GM18502 (cell line): ENCODE results near the gene TFB1M.
"Not testable (repeated sequence)": the region's sequence is repeated elsewhere in the genome, so short reads cannot be mapped to it uniquely, and the experiment has no call there.

ENCODE experiments used
- ATAC-seq: cut with Tn5 transposase; IDR thresholded peaks from one replicate; pipeline ENCODE4 v1.9.1; 2021; ENCODE audit warnings: mild to moderate bottlenecking; ENCODE audit not compliant: unreplicated experiment, poor library complexity

The TFB1M gene

DNA sequence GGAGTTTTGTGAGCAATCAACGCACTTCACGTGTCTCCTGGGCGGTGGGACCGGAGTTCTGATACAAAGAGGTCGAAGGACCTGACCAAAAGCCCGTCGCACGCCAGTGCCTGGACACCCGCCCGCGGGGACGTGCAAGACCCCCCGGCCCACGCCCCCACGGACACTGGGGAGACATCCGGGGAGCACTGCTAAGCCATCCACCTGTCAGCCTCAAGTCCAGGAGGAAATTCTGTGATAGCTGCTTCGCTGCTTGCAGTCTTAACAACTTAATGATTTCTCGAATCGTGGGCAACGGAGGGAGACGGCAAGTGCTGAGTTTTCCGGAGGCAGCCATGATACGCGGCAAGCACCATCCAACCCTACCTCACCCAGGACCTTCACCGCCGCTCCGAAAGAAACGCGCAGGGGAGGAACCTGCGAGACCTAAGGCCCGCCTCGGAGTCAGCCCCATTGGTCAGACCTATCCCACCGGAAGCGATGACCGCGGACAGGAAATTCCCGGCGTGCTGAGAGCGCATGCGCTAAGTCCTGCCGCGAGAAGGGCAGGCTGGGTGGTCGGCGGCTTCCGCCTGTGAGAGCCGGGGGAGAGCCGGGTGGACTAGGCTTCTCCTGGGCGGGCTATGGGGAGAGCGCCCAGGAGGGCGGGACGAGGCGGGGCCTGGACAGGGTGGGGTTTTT is at the start of gene TFB1M:
TSS of gene TFB1M (minus strand) at position 393 of the 681 bp plus-strand sequence. CDS start at position 337, 56 bp downstream.
- ATAC-seq = peak; percentile 95

DNA sequence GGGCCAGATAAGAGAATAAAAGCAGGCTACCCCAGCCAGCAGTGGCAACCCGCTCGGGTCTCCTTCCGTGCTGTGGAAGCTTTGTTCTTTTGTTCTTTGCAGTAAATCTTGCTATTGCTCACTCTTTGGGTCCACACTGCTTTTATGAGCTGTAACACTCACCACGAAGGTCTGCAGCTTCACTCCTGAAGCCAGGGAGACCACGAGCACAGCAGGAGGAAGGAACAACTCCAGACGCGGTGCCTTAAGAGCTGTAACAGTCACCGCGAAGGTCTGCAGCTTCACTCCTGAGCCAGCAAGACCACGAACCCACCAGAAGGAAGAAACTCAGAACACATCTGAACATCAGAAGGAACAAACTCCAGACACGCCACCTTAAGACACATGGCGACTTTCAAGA is 49.7 kb upstream of the TFB1M start:
- ATAC-seq = not testable (repeated sequence)

DNA sequence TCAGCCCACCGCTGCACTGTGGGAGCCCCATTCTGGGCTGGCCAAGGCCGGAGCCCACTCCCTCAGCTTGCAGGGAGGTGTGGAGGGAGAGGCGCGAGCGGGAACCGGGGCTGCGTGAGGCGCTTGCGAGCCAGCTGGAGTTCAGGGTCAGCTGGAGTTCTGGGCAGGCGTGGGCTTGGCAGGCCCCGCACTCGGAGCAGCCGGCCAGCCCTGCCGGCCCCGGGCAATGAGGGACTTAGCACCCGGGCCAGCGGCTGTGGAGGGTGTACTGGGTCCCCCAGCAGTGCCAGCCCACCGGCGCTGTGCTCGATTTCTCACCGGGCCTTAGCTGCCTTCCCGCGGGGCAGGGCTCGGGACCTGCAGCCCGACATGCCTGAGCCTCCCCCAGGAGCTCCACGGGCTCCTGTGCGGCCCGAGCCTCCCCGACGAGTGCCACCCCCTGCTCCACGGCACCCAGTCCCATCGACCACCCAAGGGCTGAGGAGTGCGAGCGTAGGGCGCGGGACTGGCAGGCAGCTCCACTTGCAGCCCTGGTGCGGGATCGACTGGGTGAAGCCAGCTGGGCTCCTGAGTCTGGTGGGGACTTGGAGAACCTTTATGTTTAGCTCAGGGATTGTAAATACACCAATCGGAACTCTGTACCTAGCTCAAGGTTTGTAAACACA is 48.8 kb upstream of the TFB1M start:
- not testable (repeated sequence) for ATAC-seq

DNA sequence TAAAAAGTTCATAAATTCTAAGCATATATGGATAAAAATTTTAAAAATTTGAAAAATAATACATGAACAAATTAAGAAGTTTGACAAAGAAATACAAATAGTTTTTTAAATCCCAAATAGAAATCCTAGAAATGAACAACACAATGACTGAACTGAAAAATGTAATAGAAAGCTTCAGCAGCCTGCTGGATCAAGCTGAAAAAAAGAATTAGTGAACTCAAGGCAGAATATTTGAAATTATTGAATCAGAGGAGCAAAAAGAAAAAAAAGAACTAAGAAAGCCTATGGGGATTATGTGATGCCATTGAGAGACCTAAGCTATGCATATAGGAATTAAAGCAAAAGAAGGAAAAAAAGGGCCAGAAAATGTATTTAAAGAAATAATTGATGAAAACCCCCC is 39.9 kb upstream of the TFB1M start:
- ATAC-seq = no peak

GRCh38 chr6:155352811-155353210 is 38.5 kb upstream of the TFB1M start:
- peak; percentile 33 for ATAC-seq

- ATAC-seq = no peak
These were observed 37.8 kb upstream of the TFB1M start for GRCh38 chr6:155352130-155352420.

DNA sequence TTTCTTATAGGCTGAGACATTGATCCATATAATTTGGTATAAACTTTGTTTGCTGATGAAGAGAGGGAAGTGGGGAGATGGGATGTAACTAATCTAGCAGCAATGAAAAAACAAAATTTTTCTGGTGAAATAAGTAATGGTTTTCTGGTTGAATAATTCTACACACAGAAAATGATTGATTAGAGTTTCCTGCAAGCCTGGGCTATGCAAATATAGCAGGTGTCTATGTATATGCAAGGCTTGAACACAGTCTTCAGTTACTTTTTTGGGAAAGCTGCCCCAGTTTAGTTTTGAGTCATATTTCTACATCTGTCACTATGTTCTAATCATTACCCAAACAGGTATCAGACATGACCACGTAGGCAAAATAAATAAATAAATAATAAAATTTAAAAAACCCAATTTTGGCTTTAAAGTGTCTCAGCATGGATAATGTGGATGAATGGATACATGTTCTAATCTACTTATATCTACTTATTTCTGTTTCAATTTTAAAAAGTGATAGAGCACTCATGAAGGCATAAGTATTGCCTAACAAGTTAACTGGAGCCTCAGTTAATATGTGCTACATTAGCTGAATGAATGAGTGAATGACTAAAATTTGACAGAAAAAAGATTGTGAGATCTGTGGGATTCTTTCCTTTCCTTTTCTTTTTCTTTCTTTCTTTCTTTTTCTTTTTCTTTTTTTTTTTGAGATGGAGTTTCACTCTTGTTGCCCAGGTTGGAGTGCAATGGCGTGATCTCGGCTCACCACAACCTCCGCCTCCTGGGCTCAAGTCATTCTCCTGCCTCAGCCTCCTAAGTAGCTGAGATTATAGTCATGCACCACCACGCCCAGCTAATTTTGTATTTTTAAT is 37.2 kb upstream of the TFB1M start:
- ATAC-seq = peak; percentile 95

DNA sequence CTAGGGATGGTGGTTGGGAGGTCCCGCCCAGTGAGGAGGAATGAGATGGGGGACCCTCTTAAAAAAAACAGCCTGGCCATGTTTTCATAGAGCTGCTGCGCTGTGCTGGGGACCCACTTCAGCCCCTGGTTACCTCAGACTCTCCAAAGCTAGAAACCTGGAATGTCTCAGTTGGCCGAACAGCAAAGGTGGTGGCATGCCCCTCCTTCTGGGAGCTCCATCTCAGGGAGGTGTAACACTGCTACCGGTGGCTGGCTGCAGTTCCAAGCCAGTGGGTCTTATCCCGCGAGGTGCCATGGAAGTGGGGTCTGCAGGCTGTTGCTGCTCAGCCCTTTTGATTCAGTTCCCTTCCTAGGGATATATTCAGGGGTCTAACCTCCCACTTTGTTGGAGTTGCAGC is 35.7 kb upstream of the TFB1M start:
- ATAC-seq = no peak

DNA sequence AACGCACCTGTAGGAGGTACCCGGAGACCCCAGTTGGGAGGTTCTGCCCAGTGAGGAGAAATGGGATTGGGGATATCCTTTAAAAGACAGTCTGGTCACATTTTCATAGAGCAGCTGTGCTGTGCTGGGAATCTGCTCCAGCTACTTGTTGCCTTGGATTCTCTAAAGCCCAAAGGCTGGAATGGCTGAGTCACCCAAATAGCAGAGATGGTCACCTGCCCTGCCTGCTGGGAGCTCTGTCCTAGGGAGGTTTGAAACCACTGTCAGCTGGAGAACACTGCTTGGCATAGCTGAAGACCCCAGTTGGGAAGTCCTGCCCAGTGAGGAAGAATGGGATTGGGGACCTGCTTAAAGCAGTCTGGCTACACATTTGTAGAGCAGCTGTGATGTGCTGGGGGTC is 34.8 kb upstream of the TFB1M start:
- no peak for ATAC-seq

GRCh38 chr6:155347800-155348199 is 33.5 kb upstream of the TFB1M start:
- ATAC-seq = no peak

DNA sequence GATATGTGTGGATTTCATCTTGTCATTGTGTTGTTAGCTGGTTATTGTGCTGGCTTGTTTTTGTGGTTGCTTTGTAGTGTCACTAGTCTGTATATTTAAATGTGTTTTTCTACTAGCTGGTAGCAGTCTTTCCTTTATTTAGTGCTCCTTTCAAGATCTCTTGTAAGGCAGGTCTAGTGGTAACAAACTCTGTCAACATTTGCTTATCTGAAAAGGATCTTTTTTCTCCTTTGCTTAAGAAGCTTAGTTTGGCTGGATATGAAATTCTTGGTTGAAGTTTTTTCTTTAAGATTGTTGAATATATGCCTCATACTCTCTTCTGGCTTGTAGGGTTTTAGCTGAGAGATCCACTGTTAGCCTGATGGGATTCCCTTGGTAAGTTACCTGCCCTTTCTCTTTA is 32.7 kb upstream of the TFB1M start:
- ATAC-seq = no peak

GRCh38 chr6:155344341-155345006 is 30.2 kb upstream of the TFB1M start:
- no peak for ATAC-seq

DNA sequence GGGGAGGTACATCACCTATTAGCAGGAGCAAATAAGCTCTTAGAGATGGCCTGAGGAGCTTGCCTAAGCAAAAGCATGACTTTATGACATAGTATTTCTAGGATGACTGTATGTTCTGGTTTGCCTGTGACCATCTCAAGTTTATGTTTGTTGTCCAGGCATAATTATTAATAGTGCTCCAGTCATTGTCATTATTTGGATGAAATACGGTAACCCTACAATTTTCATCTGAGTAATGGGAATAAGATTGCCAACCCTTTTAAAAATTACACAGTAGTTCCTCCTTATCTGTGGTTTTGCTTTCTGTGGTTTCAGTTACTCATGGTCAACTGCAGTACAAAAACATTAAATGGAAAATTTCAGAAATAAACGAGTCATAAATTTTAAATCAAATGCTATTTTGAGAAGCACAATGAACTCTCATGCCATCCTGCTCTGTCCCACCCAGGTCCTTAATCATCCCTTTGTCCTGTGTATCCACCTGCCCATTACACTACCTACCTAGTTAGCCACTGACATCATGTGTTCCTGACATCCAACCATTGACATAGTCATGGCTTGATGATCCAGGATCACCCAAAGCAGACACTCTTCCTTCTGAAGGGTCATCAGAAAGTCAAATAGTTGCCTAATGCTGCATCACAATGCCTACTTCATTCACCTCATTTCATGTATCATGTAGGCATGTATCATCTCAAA is 27.0 kb upstream of the TFB1M start:
- peak; percentile 72 for ATAC-seq

- peak; percentile 34 for ATAC-seq
These were observed 26.3 kb upstream of the TFB1M start for GRCh38 chr6:155340464-155341129.

DNA sequence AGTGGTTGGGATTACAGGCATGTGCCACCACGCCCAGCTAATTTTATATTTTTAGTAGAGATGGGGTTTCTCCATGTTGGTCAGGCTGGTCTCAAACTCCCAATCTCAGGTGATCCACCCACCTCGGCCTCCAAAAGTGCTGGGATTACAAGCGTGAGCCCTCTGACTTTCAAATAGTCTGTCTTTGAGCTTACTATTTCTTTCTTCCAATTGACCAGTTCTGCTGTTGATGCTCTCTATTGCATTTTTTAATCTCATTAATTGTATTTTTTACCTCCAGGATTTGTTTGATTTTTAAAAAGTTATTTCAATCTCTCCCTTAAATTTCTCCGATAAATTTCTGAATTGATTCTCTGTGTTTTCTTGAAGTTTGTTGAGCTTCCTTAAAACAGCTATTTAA is 25.6 kb upstream of the TFB1M start:
- not testable (repeated sequence) for ATAC-seq

GRCh38 chr6:155338237-155338636 is 24.0 kb upstream of the TFB1M start:
- not testable (repeated sequence) for ATAC-seq

- ATAC-seq = no peak
These were observed 21.0 kb upstream of the TFB1M start for GRCh38 chr6:155335265-155335664.

DNA sequence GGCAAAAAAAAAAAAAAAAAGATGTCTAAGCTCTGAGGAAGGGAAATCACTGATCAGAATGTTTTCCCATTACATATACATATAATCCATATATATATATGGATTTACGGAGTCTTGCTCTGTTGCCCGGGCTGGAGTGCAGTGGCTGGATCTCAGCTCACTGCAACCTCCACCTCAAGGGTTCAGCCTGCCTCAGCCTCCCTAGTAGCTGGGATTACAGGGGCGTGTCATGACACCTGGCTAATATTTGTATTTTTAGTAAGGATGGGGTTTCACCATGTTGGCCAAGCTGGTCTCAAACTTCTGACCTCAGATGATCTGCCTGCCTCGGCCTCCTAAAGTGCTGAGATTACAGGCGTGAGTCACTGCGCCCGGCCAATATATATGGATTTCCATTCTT is 19.8 kb upstream of the TFB1M start:
- ATAC-seq = peak; percentile 15

DNA sequence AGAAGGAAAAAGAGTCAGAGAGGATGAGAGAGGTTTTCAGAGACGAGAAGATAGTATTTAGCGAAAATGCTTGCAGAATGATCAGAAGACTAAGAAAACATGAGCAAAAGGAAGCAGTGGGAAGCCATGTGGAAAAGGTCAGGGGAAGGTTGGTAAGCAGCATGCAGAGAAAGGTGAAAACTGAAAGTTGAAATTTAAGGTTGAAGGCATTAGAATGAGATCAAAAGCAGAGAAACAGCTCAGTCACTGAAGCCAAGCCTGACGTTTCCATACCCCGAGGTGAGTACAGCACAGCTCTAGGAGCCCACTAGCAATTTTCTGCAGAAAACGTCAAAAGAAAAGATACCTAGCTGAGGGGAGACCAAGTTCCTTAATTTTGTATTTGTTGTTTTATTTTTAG is 19.1 kb upstream of the TFB1M start:
- ATAC-seq = peak; percentile 80

GRCh38 chr6:155330922-155331321 is 16.6 kb upstream of the TFB1M start:
- no peak for ATAC-seq
